DOHH2 (cell line): ENCODE measurements around the gene AFF1.

Experiments used
- H3F3A ChIP-seq: fragments of 200-600 bp; sonication (generic), shearing (Covaris generic); 2 replicates; pipeline ENCODE4 v1.6.0; 2016; ENCODE audit warnings: antibody characterized with exemption, mild to moderate bottlenecking; ENCODE audit not compliant: control insufficient read depth, insufficient read depth
- H3K27ac ChIP-seq: fragments of 200-600 bp; sonication (generic); 2 replicates; pipeline ENCODE4 v1.5.1; 2014; ENCODE audit warnings: low read depth, mild to moderate bottlenecking, low read length, moderate library complexity
- H3K27me3 ChIP-seq: fragments of 200-600 bp; sonication (generic); 2 replicates; pipeline ENCODE4 v1.6.1; 2014; ENCODE audit warnings: mild to moderate bottlenecking, low read length, mixed read lengths; ENCODE audit not compliant: control insufficient read depth
- H3K36me3 ChIP-seq: fragments of 200-600 bp; sonication (generic); 2 replicates; pipeline ENCODE4 v1.6.1; 2014; ENCODE audit warnings: mild to moderate bottlenecking, low read length, moderate library complexity, mixed read lengths; ENCODE audit not compliant: control insufficient read depth
- H3K4me1 ChIP-seq: fragments of 200-600 bp; sonication (generic); 2 replicates; pipeline ENCODE4 v1.6.1; 2014; ENCODE audit warnings: mild to moderate bottlenecking, low read length, mixed read lengths; ENCODE audit not compliant: control insufficient read depth
- H3K4me2 ChIP-seq: fragments of 200-600 bp; sonication (generic); 2 replicates; pipeline ENCODE4 v1.6.0; 2014; ENCODE audit warnings: mild to moderate bottlenecking, low read length, moderate library complexity
- H3K4me3 ChIP-seq: fragments of 200-600 bp; sonication (generic); 2 replicates; pipeline ENCODE4 v1.5.1; 2014; ENCODE audit warnings: mild to moderate bottlenecking, low read length, mixed read lengths
- H3K79me2 ChIP-seq: fragments of 200-600 bp; sonication (generic); 2 replicates; pipeline ENCODE4 v1.6.1; 2014; ENCODE audit warnings: mild to moderate bottlenecking, low read length, mixed read lengths; ENCODE audit not compliant: control insufficient read depth
- H3K9me2 ChIP-seq: fragments of 200-600 bp; sonication (generic); replicated peaks from 2 replicates; pipeline ENCODE4 v1.6.1; 2014; ENCODE audit warnings: mild to moderate bottlenecking, low read length, mixed read lengths; ENCODE audit not compliant: control insufficient read depth
- H3K9me3 ChIP-seq: fragments of 200-600 bp; sonication (generic); 2 replicates; pipeline ENCODE4 v1.6.1; 2014; ENCODE audit warnings: antibody characterized with exemption, low read length, mixed read lengths; ENCODE audit not compliant: control insufficient read depth, insufficient read depth
- H4K20me1 ChIP-seq: fragments of 200-600 bp; sonication (generic); 2 replicates; pipeline ENCODE4 v1.6.0; 2014; ENCODE audit warnings: low read depth, mild to moderate bottlenecking, antibody characterized with exemption, low read length, moderate library complexity; ENCODE audit not compliant: control insufficient read depth, insufficient read depth
- EZH2phosphoT487 ChIP-seq: fragments of 200-600 bp; sonication (generic); IDR thresholded peaks from 2 replicates; pipeline ENCODE4 v1.6.1; 2017; ENCODE audit warnings: borderline replicate concordance, mild to moderate bottlenecking, antibody characterized with exemption, low read length, moderate library complexity, mixed read lengths
- TF ChIP-seq, protein P1 (sequence below): fragments of 200-600 bp; sonication (generic); IDR thresholded peaks from one replicate; pipeline ENCODE4 v1.5.1; 2014; ENCODE audit warnings: antibody characterized with exemption, mild to moderate bottlenecking, low read depth, low read length; ENCODE audit not compliant: poor library complexity, severe bottlenecking

Gene AFF1

DNA sequence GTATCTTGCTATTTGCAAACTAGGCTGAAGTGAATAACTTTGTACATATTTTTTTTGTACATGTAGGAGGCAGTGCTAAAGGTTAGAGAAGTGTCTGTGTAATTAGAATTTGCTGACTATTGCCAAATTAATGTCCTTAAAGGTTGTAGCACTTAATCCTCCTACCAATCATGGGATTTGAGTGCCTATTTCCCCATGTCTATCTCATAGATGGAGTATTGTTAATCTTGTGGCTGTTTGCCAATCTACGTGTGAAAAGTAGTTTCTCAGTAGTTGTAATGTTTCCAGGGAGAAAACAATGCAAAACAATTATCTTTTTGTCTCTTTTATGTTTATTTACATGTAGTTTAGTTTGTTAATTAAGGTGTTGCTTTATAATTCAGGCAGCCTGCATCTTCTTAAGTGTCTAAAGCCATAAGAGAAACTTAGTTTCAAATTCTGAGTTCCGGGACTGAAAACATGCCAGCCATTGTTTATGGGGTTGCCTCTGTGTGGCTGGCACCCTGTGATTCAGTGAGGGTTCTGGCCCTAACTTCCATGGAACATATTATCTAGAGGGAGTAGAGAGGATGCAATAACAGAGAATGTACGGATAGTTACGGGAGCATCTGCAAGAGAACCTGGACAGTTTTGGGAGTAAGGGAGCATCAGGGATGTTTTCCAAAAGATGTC, 143.2 kb downstream of the AFF1 start:
- Histone ChIP-seq H3K79me2 (no peaks in the 10 kb centered on the region), H3K9me2 (no peaks in the 10 kb centered on the region), H3K9me3 (no peaks in the 10 kb centered on the region), H3K36me3 (no peaks in the 10 kb centered on the region), H3K27ac (no peak overlapping the region), H3F3A (peaks cover 11% of the 10 kb centered on the region), H4K20me1 (no peaks in the 10 kb centered on the region), H3K4me2 (no peak overlapping the region), H3K4me3 (no peak overlapping the region), H3K27me3 (no peaks in the 10 kb centered on the region), H3K4me1 (peaks cover 27% of the 10 kb centered on the region)
- TF ChIP-seq EZH2phosphoT487 = no peak
- TF ChIP-seq, protein P1, sequence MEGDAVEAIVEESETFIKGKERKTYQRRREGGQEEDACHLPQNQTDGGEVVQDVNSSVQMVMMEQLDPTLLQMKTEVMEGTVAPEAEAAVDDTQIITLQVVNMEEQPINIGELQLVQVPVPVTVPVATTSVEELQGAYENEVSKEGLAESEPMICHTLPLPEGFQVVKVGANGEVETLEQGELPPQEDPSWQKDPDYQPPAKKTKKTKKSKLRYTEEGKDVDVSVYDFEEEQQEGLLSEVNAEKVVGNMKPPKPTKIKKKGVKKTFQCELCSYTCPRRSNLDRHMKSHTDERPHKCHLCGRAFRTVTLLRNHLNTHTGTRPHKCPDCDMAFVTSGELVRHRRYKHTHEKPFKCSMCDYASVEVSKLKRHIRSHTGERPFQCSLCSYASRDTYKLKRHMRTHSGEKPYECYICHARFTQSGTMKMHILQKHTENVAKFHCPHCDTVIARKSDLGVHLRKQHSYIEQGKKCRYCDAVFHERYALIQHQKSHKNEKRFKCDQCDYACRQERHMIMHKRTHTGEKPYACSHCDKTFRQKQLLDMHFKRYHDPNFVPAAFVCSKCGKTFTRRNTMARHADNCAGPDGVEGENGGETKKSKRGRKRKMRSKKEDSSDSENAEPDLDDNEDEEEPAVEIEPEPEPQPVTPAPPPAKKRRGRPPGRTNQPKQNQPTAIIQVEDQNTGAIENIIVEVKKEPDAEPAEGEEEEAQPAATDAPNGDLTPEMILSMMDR = no peak

DNA sequence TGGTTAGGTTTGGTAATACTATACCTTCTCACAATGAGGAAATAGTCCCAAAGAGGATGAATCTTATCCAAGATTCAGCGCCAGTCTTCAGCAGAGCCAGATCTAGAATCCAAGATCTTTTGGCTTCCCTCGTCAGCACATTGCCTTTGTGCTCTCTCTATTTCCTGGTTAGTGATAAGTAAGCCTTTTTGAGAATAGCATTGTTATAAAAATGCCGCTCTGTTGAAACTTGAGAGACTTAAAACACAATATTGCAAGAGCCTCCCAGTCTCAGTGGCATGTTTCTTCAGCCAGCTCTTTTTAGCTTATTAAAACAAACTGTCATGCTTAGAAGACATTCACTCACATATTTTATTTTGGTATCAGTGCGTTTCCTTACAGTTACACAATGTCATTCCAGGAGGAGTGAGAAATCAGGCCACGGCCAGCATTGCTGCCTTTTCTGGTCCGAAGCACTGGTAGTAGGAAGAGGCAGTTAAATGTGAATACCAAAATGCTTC, 144.2 kb downstream of the AFF1 start:
- Histone ChIP-seq H3K9me2 (no peaks in the 10 kb centered on the region), H3K27ac (no peak overlapping the region), H3F3A (peaks cover 2% of the 10 kb centered on the region; the same call in 1 of the 2 replicates), H4K20me1 (no peaks in the 10 kb centered on the region), H3K79me2 (no peaks in the 10 kb centered on the region), H3K4me2 (no peak overlapping the region), H3K4me3 (no peak overlapping the region), H3K9me3 (no peaks in the 10 kb centered on the region), H3K36me3 (no peaks in the 10 kb centered on the region), H3K27me3 (no peaks in the 10 kb centered on the region), H3K4me1 (peaks cover 17% of the 10 kb centered on the region)
- TF ChIP-seq, protein P1 = no peak
- TF ChIP-seq EZH2phosphoT487 = no peak

DNA sequence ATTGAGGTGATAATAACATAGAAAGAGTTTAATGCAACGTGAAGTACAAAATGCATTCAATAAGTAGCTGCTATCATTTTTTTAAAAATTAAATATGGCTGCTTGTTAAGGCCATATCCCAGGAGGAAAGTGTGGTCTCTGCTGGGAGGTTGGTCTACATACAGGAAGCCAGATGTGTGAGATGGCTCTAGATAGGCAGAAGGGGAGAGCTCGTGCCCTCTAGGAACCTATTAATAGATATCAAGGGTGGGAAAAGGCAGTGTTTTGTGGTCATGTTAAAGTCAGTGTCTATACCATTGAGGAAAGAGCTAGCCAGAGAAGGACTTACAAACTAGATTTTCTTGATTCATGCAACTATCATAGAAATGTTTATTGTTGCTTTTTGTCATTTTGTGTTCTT, 145.2 kb downstream of the AFF1 start:
- H3K4me3 ChIP-seq = no peak overlapping the region
- H3K36me3 ChIP-seq = no peaks in the 10 kb centered on the region
- H3K9me3 ChIP-seq = no peaks in the 10 kb centered on the region
- no peak overlapping the region for H3K4me2 ChIP-seq
- no peaks in the 10 kb centered on the region; the same call in 1 of the 2 replicates for H3F3A ChIP-seq
- TF ChIP-seq, protein P1 = no peak
- no peak for TF ChIP-seq EZH2phosphoT487
- no peaks in the 10 kb centered on the region for H3K27me3 ChIP-seq
- H4K20me1 ChIP-seq = no peaks in the 10 kb centered on the region
- peaks cover 8% of the 10 kb centered on the region for H3K4me1 ChIP-seq
- no peak overlapping the region for H3K27ac ChIP-seq
- no peaks in the 10 kb centered on the region for H3K79me2 ChIP-seq
- H3K9me2 ChIP-seq = no peaks in the 10 kb centered on the region
